Transverse colon (tissue), 4 donors: ENCODE results near the gene ARHGEF16. TPM values are rescaled to one million over a fixed set of nuclear protein-coding genes. Genes with fewer than 3 reads are reported as not detected.

ENCODE experiments used
- DNase-seq: peaks from one replicate; pipeline ENCODE4 v3.0.0-alpha.2; 2019
- H3K27ac ChIP-seq, 4 donors: fragments of 200-600 bp; sonication (generic); 2 replicates each; pipeline ENCODE4 v1.5.1; 2016 to 2018; ENCODE audit warnings: inconsistent platforms in 4 of 4
- H3K27me3 ChIP-seq: fragments of 200-600 bp; sonication (generic); 2 replicates; pipeline ENCODE4 v1.5.1; 2017; ENCODE audit warnings: inconsistent platforms
- H3K36me3 ChIP-seq, 4 donors: fragments of 200-600 bp; sonication (generic); 2 replicates each; pipeline ENCODE4 v1.5.1; 2017 to 2019; ENCODE audit warnings: inconsistent platforms in 4 of 4
- H3K4me1 ChIP-seq, 4 donors: fragments of 200-600 bp; sonication (generic); 2 replicates each; pipeline ENCODE4 v1.5.1; 2017 to 2020; ENCODE audit warnings: inconsistent platforms in 4 of 4
- H3K4me3 ChIP-seq, 4 donors: fragments of 200-600 bp; sonication (generic); 1 replicate in 1 of 4; 2 replicates in 3 of 4; pipeline versions ENCODE4 v1.5.1 to v1.6.1; 2017 to 2019; ENCODE audit warnings: inconsistent platforms in 4 of 4
- H3K9me3 ChIP-seq, 2 donors: fragments of 200-600 bp; sonication (generic); 2 replicates each; pipeline ENCODE4 v1.5.1; 2017 to 2019; ENCODE audit warnings: inconsistent platforms in 2 of 2
- CTCF ChIP-seq, 5 experiments: fragments of 200-600 bp in 3 of 5; fragments of 450-650 bp in 2 of 5; sonication (generic) in 3 of 5; IDR thresholded peaks; 1 replicate in 2 of 5; 2 replicates in 3 of 5; pipeline ENCODE4 v1.5.1; 2016 to 2017; ENCODE audit warnings: antibody characterized with exemption in 5 of 5, inconsistent platforms in 3 of 5, mild to moderate bottlenecking in 2 of 5, moderate library complexity in 1 of 5
- EP300 ChIP-seq: sonication (generic); formaldehyde crosslinking; IDR thresholded peaks from one replicate; pipeline ENCODE4 v1.6.1; 2017; ENCODE audit warnings: antibody characterized with exemption, low read depth
- POLR2A ChIP-seq: fragments of 450-650 bp; IDR thresholded peaks from one replicate; pipeline ENCODE4 v1.6.1; 2016; ENCODE audit warnings: antibody characterized with exemption, mild to moderate bottlenecking, moderate library complexity
- POLR2AphosphoS5 ChIP-seq, 3 donors: sonication (generic); formaldehyde crosslinking; IDR thresholded peaks; one replicate each; pipeline ENCODE4 v1.6.1; 2016; ENCODE audit warnings: antibody characterized with exemption in 3 of 3
- WGBS, 2 donors: methylation state at CpG; one replicate each; pipeline ENCODE4 v1.1.5; 2018; ENCODE audit warnings: low coverage in 1 of 2; 5-methylcytosine and 5-hydroxymethylcytosine counted together
- in situ Hi-C, 4 donors: fragments of 200-750 bp; cut with MboI; loops; one replicate each; pipeline versions ENCODE4 v1.15.0 to v1.15.1; 2017; ENCODE audit warnings: low sequenced_read_pairs in 3 of 4, low pct_ligation_motif_present in 1 of 4, low pct_unique_long_range_greater_than_20kb in 1 of 4
- intact Hi-C: fragments of 100-400 bp; cut with DNase I; formaldehyde crosslinking; loops from one replicate; pipeline ENCODE4 v1.15.1; 2023; ENCODE audit warnings: low total_unique reads
- total RNA-seq, 4 donors: library from RNA; depleted of rRNA; stranded (reverse); fragments of >200 nt; gene quantifications; one replicate each; pipeline ENCODE4 v1.1.0, GENCODE V29; 2016

Gene ARHGEF16
- total RNA-seq, 4 donors from 2014 or later, result 104 to 240 (median 145) TPM

DNA sequence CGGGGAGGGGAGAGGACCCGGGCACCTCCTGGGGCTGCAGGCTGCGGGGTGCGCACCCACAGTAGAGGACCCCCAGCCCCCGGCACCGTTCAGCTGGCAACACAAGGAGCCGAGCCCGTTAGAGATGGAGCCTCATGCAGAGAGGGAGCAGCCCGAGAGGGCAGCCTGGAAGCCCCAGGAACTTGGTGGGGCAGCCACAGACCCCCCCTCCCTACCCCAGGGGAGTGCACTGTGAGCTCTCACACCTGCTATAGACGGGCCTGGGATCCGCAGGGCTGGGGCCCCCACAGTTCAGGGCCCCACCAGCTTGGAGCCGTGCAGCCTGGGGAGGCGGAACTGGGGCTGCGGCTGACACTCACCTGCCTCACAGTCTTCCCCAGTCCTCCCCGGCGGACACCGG lies 47.0 kb downstream of the ARHGEF16 start:
- no peak for TF ChIP-seq POLR2AphosphoS5 (IDR thresholded peaks at IDR 0.05)
- H3K27ac ChIP-seq, result no peak overlapping the region
- no peak for DNase-seq
- no peaks in the 10 kb centered on the region for H3K9me3 ChIP-seq
- no peak overlapping the region for H3K4me3 ChIP-seq
- in situ Hi-C loops, result no loop called here
- no peaks in the 10 kb centered on the region for H3K27me3 ChIP-seq
- 63% methylated on average over 6 of the region's 17 CpGs; no CpG with 5 or more reads in 1 of the 2 donors for WGBS, 2 donors
- no peaks in the 10 kb centered on the region for H3K36me3 ChIP-seq
- H3K4me1 ChIP-seq, result no peaks in the 10 kb centered on the region
- intact Hi-C loops, result no loop called here

GRCh38 chr1:3501856-3502640 lies 47.6 kb downstream of the ARHGEF16 start:
- TF ChIP-seq POLR2AphosphoS5 (IDR thresholded peaks at IDR 0.05), result no peak
- no peak for TF ChIP-seq EP300
- no peak for TF ChIP-seq CTCF (IDR thresholded peaks at IDR 0.05)
- no peak for TF ChIP-seq POLR2A
- WGBS, 2 donors, result 62% methylated on average over 15 of the region's 26 CpGs; no CpG with 5 or more reads in 1 of the 2 donors
- intact Hi-C loops (no loop called here), in situ Hi-C loops (no loop called here)
- H3K27ac ChIP-seq, result no peak overlapping the region
- no peaks in the 10 kb centered on the region for H3K9me3 ChIP-seq
- H3K36me3 ChIP-seq, result no peaks in the 10 kb centered on the region
- no peak overlapping the region for H3K4me3 ChIP-seq
- DNase-seq, result peak; percentile 21
- H3K4me1 ChIP-seq, result no peaks in the 10 kb centered on the region
- H3K27me3 ChIP-seq, result no peaks in the 10 kb centered on the region

GRCh38 chr1:3502641-3503524 lies 48.4 kb downstream of the ARHGEF16 start:
- TF ChIP-seq CTCF (IDR thresholded peaks at IDR 0.05), result no peak
- no peak for TF ChIP-seq POLR2AphosphoS5 (IDR thresholded peaks at IDR 0.05)
- TF ChIP-seq POLR2A, result no peak
- TF ChIP-seq EP300, result no peak
- intact Hi-C loops (no loop called here), in situ Hi-C loops (no loop called here)
- DNase-seq, result no peak
- Histone ChIP-seq H3K4me1 (no peaks in the 10 kb centered on the region), H3K9me3 (no peaks in the 10 kb centered on the region), H3K27me3 (no peaks in the 10 kb centered on the region), H3K27ac (no peak overlapping the region), H3K36me3 (no peaks in the 10 kb centered on the region), H3K4me3 (no peak overlapping the region)
- WGBS, 2 donors, result 69% methylated on average over 20 of the region's 22 CpGs; no CpG with 5 or more reads in 1 of the 2 donors

DNA sequence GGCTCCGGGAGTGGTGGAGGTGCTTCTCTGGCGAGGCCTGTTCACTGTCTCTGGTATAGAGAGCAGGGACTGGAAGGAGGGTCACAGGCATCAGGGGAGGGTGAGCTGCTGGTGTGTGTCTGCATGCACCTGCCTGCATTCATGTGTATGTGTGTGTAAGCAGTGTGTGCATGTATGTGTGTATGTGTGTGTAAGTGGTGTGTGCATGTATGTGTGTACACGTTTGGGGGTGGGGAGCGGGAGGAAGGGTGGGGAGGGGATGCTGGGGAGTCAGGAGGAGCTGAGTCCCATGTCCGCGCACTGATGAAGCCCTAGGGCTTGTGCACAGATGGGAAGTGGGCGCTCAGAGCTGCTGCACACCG lies 49.0 kb downstream of the ARHGEF16 start:
- Histone ChIP-seq H3K27me3 (no peaks in the 10 kb centered on the region), H3K27ac (no peak overlapping the region), H3K9me3 (no peaks in the 10 kb centered on the region), H3K36me3 (no peaks in the 10 kb centered on the region), H3K4me3 (no peak overlapping the region), H3K4me1 (no peaks in the 10 kb centered on the region)
- no peak for TF ChIP-seq CTCF (IDR thresholded peaks at IDR 0.05)
- TF ChIP-seq EP300, result no peak
- no peak for TF ChIP-seq POLR2AphosphoS5 (IDR thresholded peaks at IDR 0.05)
- TF ChIP-seq POLR2A, result no peak
- WGBS, 2 donors, result 70 to 82% methylated on average over 2 to 8 of the region's 8 CpGs
- in situ Hi-C loops, result no loop called here
- intact Hi-C loops, result no loop called here
- no peak for DNase-seq
